A673 (cell line): Measurements from ENCODE around the gene RABGEF1. TPM values are rescaled to one million over a fixed set of nuclear protein-coding genes. Genes with fewer than 3 reads are reported as not detected.

Experiments
- BruUV-seq: library from RNA; stranded (reverse); fragments of 400-500 nt; replicated peaks from 2 replicates; lab custom pipeline; 2021; lab: Mats Ljungman, UMichigan
- CTCF ChIA-PET: fragments of 300-600 bp; sonication (Branson Sonifier 250); formaldehyde crosslinking; loops from one replicate; lab custom pipeline; 2022; ENCODE audit warnings: antibody characterized with exemption; lab: Charles Lee
- POLR2A ChIA-PET: fragments of 300-600 bp; sonication (Branson Sonifier 250); formaldehyde crosslinking; loops from one replicate; lab custom pipeline; 2022; ENCODE audit warnings: antibody characterized with exemption; ENCODE audit not compliant: low non-redundant PET; lab: Charles Lee
- DNase-seq: peaks from one replicate; pipeline ENCODE4 v3.0.0-alpha.2; 2015; ENCODE audit warnings: low spot score
- H3K27ac ChIP-seq: fragments of 200-600 bp; sonication (generic); 2 replicates; pipeline ENCODE4 v1.5.1; 2016; ENCODE audit warnings: mixed run types, low read depth, mild to moderate bottlenecking, mixed read lengths, antibody characterized with exemption, low read length; ENCODE audit not compliant: poor library complexity, severe bottlenecking
- H3K27me3 ChIP-seq: fragments of 200-600 bp; sonication (generic); replicated peaks from 2 replicates; pipeline ENCODE4 v1.6.1; 2017; ENCODE audit warnings: mixed run types, low read depth, mild to moderate bottlenecking, mixed read lengths, antibody characterized with exemption, low read length; ENCODE audit not compliant: insufficient read depth, poor library complexity
- H3K36me3 ChIP-seq: fragments of 200-600 bp; sonication (generic); 2 replicates; pipeline ENCODE4 v1.6.1; 2016; ENCODE audit warnings: mixed run types, mild to moderate bottlenecking, mixed read lengths, antibody characterized with exemption, low read length; ENCODE audit not compliant: insufficient read depth, poor library complexity, severe bottlenecking
- H3K4me1 ChIP-seq: fragments of 200-600 bp; sonication (generic); 2 replicates; pipeline ENCODE4 v1.6.1; 2017; ENCODE audit warnings: mixed run types, mild to moderate bottlenecking, mixed read lengths, antibody characterized with exemption, low read length; ENCODE audit not compliant: insufficient read depth, poor library complexity, severe bottlenecking
- H3K4me3 ChIP-seq: fragments of 200-600 bp; sonication (generic); 2 replicates; pipeline ENCODE4 v1.5.1; 2016; ENCODE audit warnings: low read depth, mixed run types, mild to moderate bottlenecking, mixed read lengths, low read length; ENCODE audit not compliant: poor library complexity, severe bottlenecking
- H3K9me3 ChIP-seq: fragments of 200-600 bp; sonication (generic); 2 replicates; pipeline ENCODE4 v1.6.1; 2016; ENCODE audit warnings: mixed run types, low read depth, mild to moderate bottlenecking, mixed read lengths, antibody characterized with exemption, low read length; ENCODE audit not compliant: poor library complexity, severe bottlenecking
- EZH2 ChIP-seq: fragments of 200-600 bp; sonication (generic); IDR thresholded peaks from 2 replicates; pipeline ENCODE4 v1.6.1; 2017; ENCODE audit warnings: borderline replicate concordance, low read depth, mild to moderate bottlenecking, mixed read lengths, antibody characterized with exemption, low read length; ENCODE audit not compliant: poor library complexity, severe bottlenecking
- intact Hi-C: fragments of 100-400 bp; cut with micrococcal nuclease; formaldehyde crosslinking; loops from one replicate; pipeline ENCODE4 v1.10.0; 2022; ENCODE audit not compliant: unreplicated experiment
- total RNA-seq: library from RNA; stranded (reverse); gene quantifications from 2 replicates; pipeline ENCODE4 v1.2.3, GENCODE V29; 2021
- TF ChIP-seq, protein P1 (sequence below): fragments of 300-800, 200-600 bp; sonication (generic); conservative IDR thresholded peaks from 2 replicates; pipeline ENCODE4 v1.5.1; 2017; ENCODE audit warnings: low read depth, mild to moderate bottlenecking, antibody characterized with exemption, low read length, moderate library complexity, mixed read lengths

RABGEF1 gene
- total RNA-seq, 1 experiment from 2014 or later = 20.0 TPM

DNA sequence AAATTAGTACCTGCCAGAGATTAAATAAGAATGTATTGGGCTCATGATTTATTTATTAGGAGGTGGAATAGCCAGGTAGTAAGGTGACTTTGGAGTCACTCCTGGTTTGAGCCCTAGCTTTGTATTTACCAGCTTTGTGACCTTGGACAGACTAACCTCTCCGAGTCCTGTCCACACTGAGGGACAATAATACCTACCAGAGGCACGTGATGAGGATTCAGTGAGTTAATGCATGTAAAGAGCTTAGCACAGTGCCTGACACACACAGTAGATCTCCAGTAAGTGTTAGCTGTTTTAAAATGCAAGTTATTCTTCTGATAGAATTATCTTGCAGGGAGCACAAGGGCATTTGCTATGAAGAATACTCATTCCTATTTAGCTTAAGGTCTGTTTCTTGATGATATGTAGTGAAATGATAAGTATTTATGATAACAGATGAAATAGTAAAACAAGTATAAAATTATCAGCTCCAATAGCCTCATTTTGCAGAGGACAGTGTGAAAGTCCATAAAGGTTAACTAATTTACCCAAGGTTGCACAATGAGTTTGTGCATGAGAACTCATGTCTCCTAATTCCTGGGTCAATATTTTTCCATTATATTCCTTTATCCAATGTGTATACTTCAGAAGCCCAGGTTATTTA, 36.4 kb downstream of the RABGEF1 start:
- CTCF ChIA-PET = no interaction called here
- intact Hi-C loops = no loop called here
- no peak for DNase-seq
- Histone ChIP-seq H3K9me3 (no peaks in the 10 kb centered on the region), H3K4me1 (no peaks in the 10 kb centered on the region), H3K27ac (no peak overlapping the region), H3K36me3 (peaks cover 18% of the 10 kb centered on the region), H3K27me3 (no peaks in the 10 kb centered on the region), H3K4me3 (no peak overlapping the region)
- POLR2A ChIA-PET = no interaction called here
- no TSS peak for BruUV-seq
- TF ChIP-seq, protein P1, sequence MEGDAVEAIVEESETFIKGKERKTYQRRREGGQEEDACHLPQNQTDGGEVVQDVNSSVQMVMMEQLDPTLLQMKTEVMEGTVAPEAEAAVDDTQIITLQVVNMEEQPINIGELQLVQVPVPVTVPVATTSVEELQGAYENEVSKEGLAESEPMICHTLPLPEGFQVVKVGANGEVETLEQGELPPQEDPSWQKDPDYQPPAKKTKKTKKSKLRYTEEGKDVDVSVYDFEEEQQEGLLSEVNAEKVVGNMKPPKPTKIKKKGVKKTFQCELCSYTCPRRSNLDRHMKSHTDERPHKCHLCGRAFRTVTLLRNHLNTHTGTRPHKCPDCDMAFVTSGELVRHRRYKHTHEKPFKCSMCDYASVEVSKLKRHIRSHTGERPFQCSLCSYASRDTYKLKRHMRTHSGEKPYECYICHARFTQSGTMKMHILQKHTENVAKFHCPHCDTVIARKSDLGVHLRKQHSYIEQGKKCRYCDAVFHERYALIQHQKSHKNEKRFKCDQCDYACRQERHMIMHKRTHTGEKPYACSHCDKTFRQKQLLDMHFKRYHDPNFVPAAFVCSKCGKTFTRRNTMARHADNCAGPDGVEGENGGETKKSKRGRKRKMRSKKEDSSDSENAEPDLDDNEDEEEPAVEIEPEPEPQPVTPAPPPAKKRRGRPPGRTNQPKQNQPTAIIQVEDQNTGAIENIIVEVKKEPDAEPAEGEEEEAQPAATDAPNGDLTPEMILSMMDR = no peak

DNA sequence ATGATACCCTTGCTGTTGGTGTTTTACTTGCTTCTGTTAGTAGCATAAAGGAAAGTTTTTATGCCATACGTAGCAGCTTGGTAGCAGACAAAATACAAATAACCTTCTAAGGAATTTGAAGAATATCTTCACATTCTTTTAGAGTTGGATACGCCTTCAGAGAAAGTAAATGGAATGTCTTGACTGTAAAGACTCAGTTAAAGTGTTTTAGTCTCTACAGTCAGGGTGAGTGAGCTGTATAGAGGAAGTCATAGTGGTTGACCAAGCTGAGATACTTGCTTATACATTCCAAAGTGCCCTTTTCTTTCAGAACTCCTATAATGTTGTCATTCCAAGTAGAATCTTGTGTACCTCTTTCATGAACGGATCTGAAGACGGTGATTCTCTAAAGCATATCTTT, 37.7 kb downstream of the RABGEF1 start:
- intact Hi-C loops = no loop called here
- H3K36me3 ChIP-seq = peaks cover 18% of the 10 kb centered on the region
- H3K9me3 ChIP-seq = no peaks in the 10 kb centered on the region
- no peaks in the 10 kb centered on the region for H3K27me3 ChIP-seq
- TF ChIP-seq, protein P1 = no peak
- no peak for TF ChIP-seq EZH2
- POLR2A ChIA-PET = no interaction called here
- no peak overlapping the region for H3K4me3 ChIP-seq
- CTCF ChIA-PET = no interaction called here
- no peak overlapping the region for H3K27ac ChIP-seq
- no peaks in the 10 kb centered on the region for H3K4me1 ChIP-seq
- no peak for DNase-seq
- BruUV-seq = no TSS peak

DNA sequence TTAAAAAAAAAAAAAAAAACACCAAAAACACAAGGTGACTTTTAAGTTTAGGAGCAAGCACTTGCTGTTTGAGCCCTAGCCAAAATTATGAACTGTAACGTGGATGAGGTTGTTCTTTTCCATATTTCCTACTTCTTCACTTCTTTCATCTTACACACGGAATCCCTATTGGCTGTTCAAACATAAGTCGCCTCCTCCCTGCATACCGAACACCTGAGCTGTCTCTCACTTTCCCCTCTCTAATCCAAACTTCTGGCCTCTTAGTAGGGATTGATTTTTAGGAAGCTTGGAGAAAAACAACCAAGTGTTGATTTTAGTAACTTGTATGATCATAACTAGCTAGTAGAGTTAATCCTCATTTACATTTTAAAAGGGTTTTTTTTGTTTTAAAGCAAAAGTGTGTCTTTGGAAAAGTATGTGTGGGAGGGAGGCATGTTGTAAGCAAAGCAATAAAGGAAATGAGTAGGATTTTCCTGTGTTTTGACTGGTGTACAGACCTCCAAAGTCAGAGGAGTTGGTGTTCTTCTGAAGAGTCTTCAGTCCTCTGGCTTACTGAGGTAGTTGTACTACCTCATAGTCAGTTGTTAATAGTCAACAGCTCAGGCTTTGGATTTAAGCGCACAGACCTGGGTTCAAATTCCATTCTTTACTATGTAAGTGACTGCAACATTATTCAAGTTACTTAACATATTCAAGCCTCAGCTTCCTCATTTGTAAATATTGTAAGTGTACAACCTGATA, 39.3 kb downstream of the RABGEF1 start:
- Histone ChIP-seq H3K9me3 (no peaks in the 10 kb centered on the region), H3K27me3 (no peaks in the 10 kb centered on the region), H3K4me1 (no peaks in the 10 kb centered on the region), H3K27ac (no peak overlapping the region), H3K4me3 (no peak overlapping the region), H3K36me3 (peaks cover 20% of the 10 kb centered on the region)
- no peak for DNase-seq
- CTCF ChIA-PET = no interaction called here
- POLR2A ChIA-PET = no interaction called here
- intact Hi-C loops = no loop called here
- TF ChIP-seq, protein P1 = no peak
- TF ChIP-seq EZH2 = no peak
- no TSS peak for BruUV-seq
